ENCODE results near the gene PBRM1. TPM values are rescaled to one million over a fixed set of nuclear protein-coding genes. Genes with fewer than 3 reads are reported as not detected.

PBRM1 gene
- total RNA-seq, 2 experiments from 2014 or later: 75.7 to 91.1 TPM

DNA sequence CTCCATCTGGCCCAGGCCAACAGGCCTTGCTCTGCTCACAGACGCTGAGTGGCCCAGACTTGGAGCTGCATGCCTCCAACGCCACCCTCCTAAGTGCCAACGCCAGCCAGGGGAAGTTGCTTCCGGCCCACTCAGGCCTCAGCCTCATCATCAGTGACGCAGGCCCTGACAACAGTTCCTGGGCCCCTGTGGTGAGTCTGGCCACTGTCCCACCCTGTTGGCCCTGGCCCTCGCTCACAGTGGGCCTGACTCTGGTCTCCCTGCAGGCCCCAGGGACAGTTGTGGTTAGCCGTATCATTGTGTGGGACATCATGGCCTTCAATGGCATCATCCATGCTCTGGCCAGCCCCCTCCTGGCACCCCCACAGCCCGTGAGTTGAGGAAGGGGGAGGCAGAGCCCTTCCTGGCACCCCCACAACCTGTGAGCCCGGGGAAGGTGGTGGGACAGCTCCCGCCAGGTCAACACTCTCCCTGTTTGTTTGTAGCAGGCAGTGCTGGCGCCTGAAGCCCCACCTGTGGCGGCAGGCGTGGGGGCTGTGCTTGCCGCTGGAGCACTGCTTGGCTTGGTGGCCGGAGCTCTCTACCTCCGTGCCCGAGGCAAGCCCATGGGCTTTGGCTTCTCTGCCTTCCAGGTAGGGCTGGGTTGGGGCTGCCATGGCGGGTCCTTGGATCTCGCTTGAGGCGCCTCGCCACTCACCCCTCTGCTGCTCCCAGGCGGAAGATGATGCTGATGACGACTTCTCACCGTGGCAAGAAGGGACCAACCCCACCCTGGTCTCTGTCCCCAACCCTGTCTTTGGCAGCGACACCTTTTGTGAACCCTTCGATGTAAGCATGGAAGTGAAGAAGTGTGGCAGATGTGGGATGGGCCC, 162.1 kb downstream of the PBRM1 start:
- H3K4me1 ChIP-seq (ENCODE audit: insufficient read depth, low read length, poor library complexity, severe bottlenecking): no peaks in the 10 kb centered on the region
- no peak overlapping the region for H3K27ac ChIP-seq (ENCODE audit: low read depth, low read length, poor library complexity, severe bottlenecking)
- H3K9me2 ChIP-seq (ENCODE audit: insufficient read depth, low read length): no peaks in the 10 kb centered on the region
- intact Hi-C loops (cut with micrococcal nuclease; ENCODE audit: unreplicated experiment): no loop called here
- no peak for DNase-seq (ENCODE audit: low spot score)
- peaks cover 34% of the 10 kb centered on the region for H3K36me3 ChIP-seq (ENCODE audit: insufficient read depth, low read length)
- no peak overlapping the region for H3K4me3 ChIP-seq (ENCODE audit: low read depth, low read length, poor library complexity, severe bottlenecking)
- no peak overlapping the region for H2AFZ ChIP-seq (ENCODE audit: low read length)
- ChIA-PET CTCF (ENCODE audit: unreplicated experiment) (no interaction called here), POLR2A (no interaction called here)
- no peaks in the 10 kb centered on the region for H4K20me1 ChIP-seq (ENCODE audit: insufficient read depth, low read length)
- no peaks in the 10 kb centered on the region for H3K9me3 ChIP-seq (ENCODE audit: low read length)
- TF ChIP-seq, protein P1, sequence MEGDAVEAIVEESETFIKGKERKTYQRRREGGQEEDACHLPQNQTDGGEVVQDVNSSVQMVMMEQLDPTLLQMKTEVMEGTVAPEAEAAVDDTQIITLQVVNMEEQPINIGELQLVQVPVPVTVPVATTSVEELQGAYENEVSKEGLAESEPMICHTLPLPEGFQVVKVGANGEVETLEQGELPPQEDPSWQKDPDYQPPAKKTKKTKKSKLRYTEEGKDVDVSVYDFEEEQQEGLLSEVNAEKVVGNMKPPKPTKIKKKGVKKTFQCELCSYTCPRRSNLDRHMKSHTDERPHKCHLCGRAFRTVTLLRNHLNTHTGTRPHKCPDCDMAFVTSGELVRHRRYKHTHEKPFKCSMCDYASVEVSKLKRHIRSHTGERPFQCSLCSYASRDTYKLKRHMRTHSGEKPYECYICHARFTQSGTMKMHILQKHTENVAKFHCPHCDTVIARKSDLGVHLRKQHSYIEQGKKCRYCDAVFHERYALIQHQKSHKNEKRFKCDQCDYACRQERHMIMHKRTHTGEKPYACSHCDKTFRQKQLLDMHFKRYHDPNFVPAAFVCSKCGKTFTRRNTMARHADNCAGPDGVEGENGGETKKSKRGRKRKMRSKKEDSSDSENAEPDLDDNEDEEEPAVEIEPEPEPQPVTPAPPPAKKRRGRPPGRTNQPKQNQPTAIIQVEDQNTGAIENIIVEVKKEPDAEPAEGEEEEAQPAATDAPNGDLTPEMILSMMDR (conservative IDR thresholded peaks at IDR 0.05; ENCODE audit: low read length): no peak
- TF ChIP-seq EZH2phosphoT487 (IDR thresholded peaks at IDR 0.05; ENCODE audit: borderline replicate concordance, low read depth, low read length): no peak
- no peak overlapping the region for H3K4me2 ChIP-seq (ENCODE audit: low read length)
- H3K79me2 ChIP-seq (ENCODE audit: insufficient read depth, low read depth, low read length): no peaks in the 10 kb centered on the region
- no TSS peak for BruUV-seq (replicated peaks)

- Histone ChIP-seq H3K27ac (ENCODE audit: low read depth, low read length, poor library complexity, severe bottlenecking) (no peak overlapping the region), H3K36me3 (ENCODE audit: insufficient read depth, low read length) (peaks cover 28% of the 10 kb centered on the region), H4K20me1 (ENCODE audit: insufficient read depth, low read length) (no peaks in the 10 kb centered on the region), H3K4me2 (ENCODE audit: low read length) (no peak overlapping the region), H3K9me2 (ENCODE audit: insufficient read depth, low read length) (no peaks in the 10 kb centered on the region), H3K4me1 (ENCODE audit: insufficient read depth, low read length, poor library complexity, severe bottlenecking) (no peaks in the 10 kb centered on the region), H3K4me3 (ENCODE audit: low read depth, low read length, poor library complexity, severe bottlenecking) (no peak overlapping the region), H2AFZ (ENCODE audit: low read length) (no peak overlapping the region), H3K9me3 (ENCODE audit: low read length) (no peaks in the 10 kb centered on the region), H3K79me2 (ENCODE audit: insufficient read depth, low read depth, low read length) (no peaks in the 10 kb centered on the region)
- ChIA-PET CTCF (ENCODE audit: unreplicated experiment) (no interaction called here), POLR2A (no interaction called here)
- TF ChIP-seq EZH2phosphoT487 (IDR thresholded peaks at IDR 0.05; ENCODE audit: borderline replicate concordance, low read depth, low read length): no peak
- TF ChIP-seq, protein P1 (conservative IDR thresholded peaks at IDR 0.05; ENCODE audit: low read length): no peak
- BruUV-seq (replicated peaks): no TSS peak
- intact Hi-C loops (cut with micrococcal nuclease; ENCODE audit: unreplicated experiment): no loop called here
- DNase-seq (ENCODE audit: low spot score): no peak
Observed at GRCh38 chr3:52522651-52523251, 163.0 kb downstream of the PBRM1 start.
